Activated T-cell treated with anti-CD3 and anti-CD28 coated beads, Interleukin-2, amount 50 U/mL, for 72 hours (primary cell): ENCODE measurements around the gene CDH2. TPM values are rescaled to one million over a fixed set of nuclear protein-coding genes. Genes with fewer than 3 reads are reported as not detected.

ENCODE experiments used
- ATAC-seq, 2 donors: fragments of 150-1000 bp; cut with Tn5 transposase; replicated peaks in 1 of 2; 2 replicates each; pipeline ENCODE4 v1.10.0; 2021; ENCODE audit warnings: moderate library complexity in 2 of 2, mild to moderate bottlenecking in 1 of 2
- DNase-seq, 2 donors: peaks; one replicate each; pipeline ENCODE4 v3.0.0; 2021 to 2022; ENCODE audit warnings: mixed read lengths in 1 of 2
- H3K27ac Mint-ChIP-seq: one replicate; pipeline ENCODE4 v1.8.0; 2022; ENCODE audit warnings: mild to moderate bottlenecking, moderate library complexity, mixed read lengths
- H3K27me3 Mint-ChIP-seq: one replicate; pipeline ENCODE4 v1.8.0; 2022; ENCODE audit warnings: low read depth, mixed read lengths
- H3K36me3 Mint-ChIP-seq, 2 donors: one replicate each; pipeline ENCODE4 v1.8.0; 2022; ENCODE audit warnings: mixed read lengths in 2 of 2, mild to moderate bottlenecking in 1 of 2; ENCODE audit not compliant: insufficient read depth in 2 of 2
- H3K4me1 Mint-ChIP-seq: one replicate; pipeline ENCODE4 v1.8.0; 2022; ENCODE audit warnings: low read depth, mixed read lengths
- H3K4me3 Mint-ChIP-seq, 2 donors: one replicate each; pipeline ENCODE4 v1.8.0; 2022; ENCODE audit warnings: mild to moderate bottlenecking in 2 of 2, mixed read lengths in 2 of 2, moderate library complexity in 2 of 2
- H3K9me3 Mint-ChIP-seq, 2 donors: one replicate each; pipeline ENCODE4 v1.8.0; 2022; ENCODE audit warnings: mixed read lengths in 2 of 2
- total RNA-seq, 2 donors: library from RNA; stranded (reverse); gene quantifications; one replicate each; pipeline ENCODE4 v1.2.3, GENCODE V29; 2022

The CDH2 gene
- total RNA-seq, 2 donors from 2014 or later: 0.07 TPM; not detected in 1

DNA sequence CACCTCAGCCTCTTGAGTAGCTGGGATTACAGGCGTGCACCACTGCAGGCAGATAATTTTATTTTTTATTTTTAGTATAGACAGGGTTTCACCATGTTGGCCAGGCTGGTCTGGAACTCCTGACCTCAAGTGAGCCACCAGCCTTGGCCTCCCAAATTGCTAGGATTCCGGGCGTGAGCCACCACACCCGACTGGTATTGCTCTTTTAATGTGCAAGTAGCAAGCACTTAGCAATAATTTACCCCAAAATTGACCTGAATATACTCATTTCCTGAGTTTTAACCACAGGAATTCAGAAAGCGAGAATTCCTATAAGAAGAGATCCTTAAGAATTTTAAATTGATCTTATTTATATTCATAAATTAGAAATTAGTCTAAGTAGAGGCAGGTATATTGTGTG is 169.1 kb downstream of the CDH2 start:
- no peak for DNase-seq
- H3K27me3 Mint-ChIP-seq: no peaks in the 10 kb centered on the region
- no peaks in the 10 kb centered on the region for H3K36me3 Mint-ChIP-seq
- no peak for ATAC-seq
- H3K4me3 Mint-ChIP-seq: no peak overlapping the region
- peaks cover 0 to 4% of the 10 kb centered on the region in 2 donors for H3K9me3 Mint-ChIP-seq
- H3K4me1 Mint-ChIP-seq: no peaks in the 10 kb centered on the region
- H3K27ac Mint-ChIP-seq: no peak overlapping the region

- ATAC-seq (no peak), DNase-seq (no peak)
- Mint-ChIP-seq H3K27ac (no peak overlapping the region), H3K36me3 (no peaks in the 10 kb centered on the region), H3K9me3 (peaks cover 0 to 5% of the 10 kb centered on the region in 2 donors), H3K4me1 (no peaks in the 10 kb centered on the region), H3K4me3 (no peak overlapping the region), H3K27me3 (no peaks in the 10 kb centered on the region)
Measured at GRCh38 chr18:28005164-28005563, 171.8 kb downstream of the CDH2 start.

DNA sequence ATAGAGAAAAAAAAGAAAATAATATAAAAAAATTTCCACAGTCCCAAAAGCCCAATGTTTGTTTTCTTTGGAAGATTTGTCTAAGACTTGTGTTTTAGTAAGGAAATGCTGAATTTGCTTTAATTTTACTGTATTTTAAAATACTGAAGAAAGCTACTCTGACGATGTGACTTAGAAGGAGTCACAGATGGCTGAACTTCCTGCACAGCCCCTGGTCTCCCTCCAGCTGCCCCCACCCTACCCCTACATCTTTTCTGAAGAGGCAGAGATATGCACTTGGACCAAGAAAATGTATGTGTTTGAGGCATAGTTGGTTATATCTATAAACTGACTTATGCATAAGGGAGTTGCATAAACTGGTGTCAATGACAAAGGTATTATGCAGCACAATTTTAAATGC is 172.3 kb downstream of the CDH2 start:
- H3K36me3 Mint-ChIP-seq: no peaks in the 10 kb centered on the region

GRCh38 chr18:28003451-28003850 is 173.5 kb downstream of the CDH2 start:
- Mint-ChIP-seq H3K27me3 (no peaks in the 10 kb centered on the region), H3K27ac (no peak overlapping the region), H3K9me3 (peaks cover 5% of the 10 kb centered on the region in 2 donors), H3K4me1 (no peaks in the 10 kb centered on the region), H3K4me3 (no peak overlapping the region), H3K36me3 (no peaks in the 10 kb centered on the region)
- ATAC-seq (no peak), DNase-seq (no peak)

More for the DNA sequence above, 172.3 kb downstream of the CDH2 start:
- H3K9me3 Mint-ChIP-seq: peaks cover 0 to 3% of the 10 kb centered on the region in 2 donors
- DNase-seq (no peak), ATAC-seq (no peak)
- H3K4me1 Mint-ChIP-seq: no peaks in the 10 kb centered on the region
- H3K27me3 Mint-ChIP-seq: no peaks in the 10 kb centered on the region
- no peak overlapping the region for H3K4me3 Mint-ChIP-seq
- no peak overlapping the region for H3K27ac Mint-ChIP-seq

DNA sequence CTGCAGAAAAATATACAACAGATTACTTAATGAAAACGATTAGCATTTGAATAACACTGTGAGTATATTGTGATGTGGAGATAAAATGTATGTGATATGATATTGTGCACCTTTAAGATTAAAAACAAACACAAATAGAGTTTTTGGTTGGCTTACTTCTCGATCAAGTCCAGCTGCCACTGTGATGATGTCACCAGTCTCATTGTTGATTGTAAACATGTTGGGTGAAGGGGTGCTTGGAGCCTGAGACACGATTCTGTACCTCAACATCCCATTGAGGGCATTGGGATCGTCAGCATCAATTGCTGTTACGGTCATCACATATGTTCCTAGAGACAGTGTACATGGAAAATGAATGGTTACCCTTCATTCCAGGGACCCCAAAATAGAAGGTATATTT is 174.1 kb downstream of the CDH2 start:
- no peak overlapping the region for H3K27ac Mint-ChIP-seq
- no peaks in the 10 kb centered on the region for H3K36me3 Mint-ChIP-seq
- H3K4me1 Mint-ChIP-seq: no peaks in the 10 kb centered on the region
- DNase-seq (no peak), ATAC-seq (no peak)
- H3K4me3 Mint-ChIP-seq: no peak overlapping the region
- peaks cover 5% of the 10 kb centered on the region in 2 donors for H3K9me3 Mint-ChIP-seq
- H3K27me3 Mint-ChIP-seq: no peaks in the 10 kb centered on the region

DNA sequence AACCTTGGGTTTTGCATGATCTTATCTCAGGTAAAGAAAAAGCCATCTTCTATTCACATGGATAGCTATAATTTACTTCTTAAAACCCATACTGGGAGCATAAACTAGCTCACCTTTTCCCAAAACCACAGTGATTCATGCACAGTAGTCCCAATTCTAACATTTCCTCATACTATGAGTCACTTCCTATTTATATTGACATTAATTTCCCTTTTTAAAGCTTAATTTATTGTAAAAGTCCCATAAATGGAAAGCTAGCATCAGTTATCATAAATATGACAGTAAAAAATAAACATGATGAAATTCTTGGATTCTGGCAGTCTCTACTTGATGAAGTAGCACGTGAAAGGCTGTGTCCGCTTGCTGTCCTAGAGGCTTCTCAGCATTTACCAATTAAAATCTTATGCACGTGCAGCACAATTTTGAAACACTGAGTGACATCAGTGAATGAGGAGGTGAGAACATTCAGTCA is 180.1 kb downstream of the CDH2 start:
- Mint-ChIP-seq H3K9me3 (peaks cover 7 to 8% of the 10 kb centered on the region in 2 donors), H3K27me3 (no peaks in the 10 kb centered on the region), H3K4me1 (no peaks in the 10 kb centered on the region), H3K4me3 (no peak overlapping the region), H3K27ac (no peak overlapping the region), H3K36me3 (peaks cover 0 to 2% of the 10 kb centered on the region in 2 donors)
- DNase-seq: no peak
- ATAC-seq: no peak

DNA sequence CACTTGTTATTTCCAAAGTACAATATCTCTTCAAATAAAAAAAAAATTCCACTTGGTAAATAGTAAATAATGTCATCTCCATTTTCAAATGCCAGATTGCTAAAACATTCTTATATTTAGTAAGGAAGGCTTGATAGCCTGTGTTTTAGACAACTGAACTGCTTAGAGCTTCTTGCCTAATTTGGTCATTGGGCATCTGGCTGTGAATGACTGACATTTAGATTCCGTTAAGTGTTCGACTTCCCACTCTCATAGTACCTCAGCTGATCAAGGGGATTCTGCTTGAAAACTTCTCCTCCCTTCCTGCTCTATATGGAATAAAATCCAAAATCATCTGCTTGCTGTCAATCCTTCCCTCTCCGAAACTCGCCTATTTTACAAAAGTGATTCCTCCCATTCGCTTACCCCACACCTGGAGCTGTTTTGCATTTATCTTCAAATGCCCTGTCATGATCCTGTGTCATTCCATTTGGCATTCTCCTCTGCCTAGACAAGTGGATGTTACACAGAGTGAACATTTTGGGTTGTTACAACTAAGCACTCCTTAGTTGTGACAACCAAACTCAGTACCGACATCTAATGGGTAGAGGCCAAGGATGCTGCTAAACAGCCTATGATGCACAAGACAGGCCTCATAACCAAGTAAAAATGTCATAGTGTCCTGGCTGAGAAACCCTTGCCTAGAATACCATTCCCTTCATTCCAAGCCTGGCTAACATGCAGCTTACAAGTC is 181.0 kb downstream of the CDH2 start:
- no peak for DNase-seq
- ATAC-seq: no peak
- peaks cover 6 to 8% of the 10 kb centered on the region in 2 donors for H3K9me3 Mint-ChIP-seq
- no peak overlapping the region for H3K27ac Mint-ChIP-seq
- no peaks in the 10 kb centered on the region for H3K4me1 Mint-ChIP-seq
- peaks cover 0 to 2% of the 10 kb centered on the region in 2 donors for H3K36me3 Mint-ChIP-seq
- H3K27me3 Mint-ChIP-seq: no peaks in the 10 kb centered on the region
- no peak overlapping the region for H3K4me3 Mint-ChIP-seq

DNA sequence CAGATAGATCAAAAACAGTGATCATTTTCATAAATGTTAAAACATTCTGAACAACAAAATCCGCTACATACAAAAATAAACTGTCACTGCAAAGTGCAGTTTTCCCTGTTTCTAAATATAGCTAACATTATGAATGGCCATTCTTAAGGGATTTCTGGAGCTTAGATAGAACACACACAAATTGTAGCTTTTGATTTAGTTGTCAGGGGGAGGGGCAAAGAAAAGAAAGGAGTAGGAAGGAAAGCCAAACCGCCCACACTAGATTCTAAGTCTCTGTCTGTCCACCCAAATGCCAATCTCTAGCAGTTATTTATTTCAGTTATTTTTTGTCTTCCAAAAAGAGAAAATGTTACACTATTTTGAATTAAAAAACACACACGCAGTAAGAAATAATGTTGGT is 182.4 kb downstream of the CDH2 start:
- H3K27ac Mint-ChIP-seq: no peak overlapping the region
- no peak for DNase-seq
- no peaks in the 10 kb centered on the region for H3K4me1 Mint-ChIP-seq
- no peak for ATAC-seq
- H3K4me3 Mint-ChIP-seq: no peak overlapping the region
- H3K27me3 Mint-ChIP-seq: no peaks in the 10 kb centered on the region
- H3K36me3 Mint-ChIP-seq: peaks cover 0 to 2% of the 10 kb centered on the region in 2 donors
- H3K9me3 Mint-ChIP-seq: peaks cover 6 to 8% of the 10 kb centered on the region in 2 donors

GRCh38 chr18:27991391-27991790 is 185.5 kb downstream of the CDH2 start:
- Mint-ChIP-seq H3K36me3 (peaks cover 0 to 2% of the 10 kb centered on the region in 2 donors), H3K4me3 (no peak overlapping the region), H3K9me3 (peaks cover 2% of the 10 kb centered on the region in 2 donors), H3K27me3 (no peaks in the 10 kb centered on the region), H3K4me1 (no peaks in the 10 kb centered on the region), H3K27ac (no peak overlapping the region)
- ATAC-seq (no peak), DNase-seq (no peak)

- DNase-seq (no peak), ATAC-seq (no peak)
- Mint-ChIP-seq H3K36me3 (no peaks in the 10 kb centered on the region), H3K27ac (no peak overlapping the region), H3K27me3 (no peaks in the 10 kb centered on the region), H3K4me1 (no peaks in the 10 kb centered on the region), H3K9me3 (peaks cover 2 to 4% of the 10 kb centered on the region in 2 donors), H3K4me3 (no peak overlapping the region)
Measured at GRCh38 chr18:27985832-27986231, 191.1 kb downstream of the CDH2 start.

DNA sequence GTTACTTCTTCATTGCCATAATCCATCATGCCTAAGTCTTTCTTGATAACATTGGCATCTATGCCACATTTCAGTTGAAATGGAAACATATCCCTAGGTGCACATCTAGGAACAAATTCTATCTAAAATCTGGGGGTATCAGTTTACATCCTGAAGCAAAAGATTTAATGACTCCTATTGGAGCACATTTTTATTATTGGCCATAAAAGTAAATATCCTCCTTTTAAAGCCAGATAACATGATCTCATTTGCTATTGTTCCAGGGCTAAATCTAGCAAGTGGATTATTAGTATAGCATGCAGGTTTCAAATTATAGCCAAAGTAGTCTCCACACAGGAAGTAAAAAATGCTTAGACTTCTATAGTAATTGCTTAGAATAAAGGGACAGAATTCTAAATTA is 193.2 kb downstream of the CDH2 start:
- Mint-ChIP-seq H3K27me3 (no peaks in the 10 kb centered on the region), H3K27ac (no peak overlapping the region), H3K36me3 (peaks cover 0 to 2% of the 10 kb centered on the region in 2 donors), H3K4me3 (no peak overlapping the region), H3K4me1 (no peaks in the 10 kb centered on the region), H3K9me3 (peaks cover 2 to 6% of the 10 kb centered on the region in 2 donors)
- DNase-seq: no peak
- ATAC-seq: no peak

DNA sequence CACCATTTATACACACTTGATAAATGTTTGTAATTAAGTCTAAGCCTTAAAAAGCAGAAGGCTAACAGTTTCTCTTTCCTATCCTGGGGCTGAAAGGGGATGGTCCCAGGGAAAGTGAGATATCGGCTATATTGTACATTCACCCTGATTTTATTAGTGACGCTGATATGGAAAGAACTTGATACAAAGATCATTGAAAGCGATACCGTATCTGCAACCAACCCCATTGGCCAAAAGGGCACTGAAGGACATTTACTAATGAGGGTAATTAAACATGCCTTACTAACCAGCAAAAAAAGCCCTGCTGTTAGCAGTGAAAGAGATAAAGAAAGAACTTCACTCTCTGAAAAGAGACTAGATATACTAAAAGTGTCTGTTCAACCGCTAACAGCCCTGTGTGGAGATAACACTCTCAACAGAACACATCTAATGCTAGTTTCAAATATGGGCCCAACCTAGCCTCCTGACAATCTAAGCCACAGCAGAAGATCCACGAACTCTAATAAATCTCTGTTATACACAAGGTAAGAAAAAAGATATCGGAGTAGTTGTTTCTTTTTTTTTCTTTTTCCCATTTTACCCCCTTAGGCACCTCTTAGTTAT is 200.0 kb downstream of the CDH2 start:
- ATAC-seq (no peak), DNase-seq (no peak)
- Mint-ChIP-seq H3K27me3 (no peaks in the 10 kb centered on the region), H3K36me3 (peaks cover 0 to 2% of the 10 kb centered on the region in 2 donors), H3K4me3 (no peak overlapping the region), H3K9me3 (peaks cover 0 to 9% of the 10 kb centered on the region in 2 donors), H3K4me1 (no peaks in the 10 kb centered on the region), H3K27ac (no peak overlapping the region)

GRCh38 chr18:27970321-27970720 is 206.6 kb downstream of the CDH2 start:
- DNase-seq (no peak), ATAC-seq (no peak)
- H3K4me1 Mint-ChIP-seq: no peaks in the 10 kb centered on the region
- no peaks in the 10 kb centered on the region for H3K36me3 Mint-ChIP-seq
- no peak overlapping the region for H3K4me3 Mint-ChIP-seq
- no peaks in the 10 kb centered on the region for H3K27me3 Mint-ChIP-seq
- no peak overlapping the region for H3K27ac Mint-ChIP-seq
- H3K9me3 Mint-ChIP-seq: peaks cover 0 to 2% of the 10 kb centered on the region in 2 donors
